NCI-H460 (cell line): ENCODE data around the gene CMYA5. TPM values are rescaled to one million over a fixed set of nuclear protein-coding genes. Genes with fewer than 3 reads are reported as not detected.

Experiments
- DNase-seq: peaks from one replicate; pipeline ENCODE4 v3.0.0-alpha.2; 2016; ENCODE audit warnings: low read depth; ENCODE audit errors: extremely low read depth
- total RNA-seq: library from RNA; depleted of rRNA; stranded (reverse); fragments of >200 nt; shearing (Covaris generic); gene quantifications from 2 replicates; pipeline ENCODE4 v1.2.3, GENCODE V29; 2014

The CMYA5 gene
- total RNA-seq, 1 experiment from 2014 or later, result 0.42 TPM

DNA sequence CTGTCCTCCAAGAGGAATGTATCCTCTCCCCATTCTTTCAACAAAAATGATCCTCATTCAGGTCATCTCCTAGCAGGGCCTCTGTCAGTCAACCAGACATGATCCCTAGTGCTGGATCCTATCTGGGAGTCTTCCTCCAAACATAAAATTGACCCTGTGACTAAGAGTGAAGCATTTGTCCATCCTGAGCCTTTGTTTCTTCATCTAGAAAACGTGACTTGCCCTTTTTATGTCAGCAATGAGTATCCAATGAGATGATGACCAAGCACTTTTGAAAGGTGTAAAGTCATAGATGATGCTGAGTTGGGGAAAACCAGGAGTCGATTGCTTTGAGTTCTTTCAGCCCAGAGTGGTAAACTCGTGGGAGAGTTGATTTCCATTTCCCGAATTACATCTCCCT is 143.3 kb downstream of the CMYA5 start:
- no peak for DNase-seq

DNA sequence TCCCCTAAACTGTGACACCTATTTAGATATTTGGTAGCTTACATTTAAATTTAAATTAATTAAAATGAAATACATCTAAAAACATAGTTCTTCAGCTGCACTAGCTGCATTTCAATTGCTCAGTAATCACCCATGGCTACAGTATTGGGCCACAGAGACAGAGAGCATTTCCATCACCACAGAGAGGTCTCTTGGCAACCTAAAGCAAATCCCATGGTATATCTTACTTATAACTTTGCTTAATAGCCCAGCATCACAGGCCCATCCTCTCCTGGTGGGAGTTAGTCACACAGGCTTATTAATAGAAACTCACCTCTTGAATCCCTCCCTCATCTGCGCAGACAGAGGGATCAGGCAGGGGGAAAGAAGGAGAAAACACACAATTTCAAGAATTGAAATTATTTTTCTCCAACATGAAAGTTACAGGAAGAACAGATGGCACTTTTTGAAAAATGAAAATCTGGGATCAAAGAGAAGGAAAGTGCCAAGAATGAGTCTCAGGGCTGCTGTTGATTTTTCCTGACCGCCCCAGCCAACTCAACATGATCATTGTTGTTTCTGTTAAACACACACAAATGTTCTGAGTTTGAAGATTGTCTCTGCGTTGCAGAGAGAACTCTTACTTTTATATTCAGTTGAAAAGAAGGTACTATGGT is 144.6 kb downstream of the CMYA5 start:
- no peak for DNase-seq

DNA sequence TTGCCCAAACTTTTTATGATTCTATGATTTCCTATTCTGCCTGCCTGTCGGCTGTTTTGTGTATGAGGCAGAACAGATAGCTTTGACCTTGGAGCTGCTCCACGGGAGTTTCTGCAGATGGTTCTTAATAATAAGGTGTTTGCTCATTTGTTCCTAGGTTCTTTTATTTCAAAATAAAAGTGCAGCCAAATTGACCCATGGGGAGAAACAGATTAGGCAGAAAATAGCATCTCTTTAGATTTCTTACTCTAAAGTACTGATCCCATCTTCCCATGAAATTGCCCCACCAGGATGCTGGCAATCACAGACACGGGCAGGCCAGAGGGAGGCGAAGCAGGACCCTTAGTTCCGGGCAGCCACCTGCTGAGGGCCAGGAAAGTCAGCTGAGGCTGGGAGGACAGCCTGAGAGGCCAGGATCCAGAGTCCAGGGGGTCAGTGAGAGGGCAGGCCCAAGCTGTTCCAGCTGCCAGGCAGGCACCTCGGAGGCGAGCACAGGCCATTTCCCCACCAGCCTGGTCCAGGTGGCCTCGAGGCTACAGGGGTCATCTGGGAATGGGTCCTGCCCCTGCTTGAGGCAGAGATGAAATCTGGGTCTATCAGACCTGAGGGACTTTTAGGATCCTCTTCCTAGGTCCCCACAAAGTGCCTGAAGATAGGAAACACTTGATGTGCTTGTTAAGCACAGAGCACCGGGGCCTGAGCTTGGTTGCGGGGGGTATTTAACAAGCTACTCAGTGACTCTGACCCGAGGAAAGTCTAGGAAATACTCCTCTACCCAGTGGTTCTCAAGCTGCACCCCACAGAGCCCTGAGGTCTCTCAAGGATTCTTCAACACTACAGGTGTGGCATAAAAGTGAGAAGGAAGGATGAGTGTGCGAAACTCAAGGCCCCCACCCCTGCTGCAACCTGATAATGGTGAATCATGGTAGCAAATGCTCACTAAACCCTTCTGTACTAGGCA is 145.4 kb downstream of the CMYA5 start:
- no peak for DNase-seq

GRCh38 chr5:79837761-79838551 is 148.3 kb downstream of the CMYA5 start:
- DNase-seq, result no peak

- DNase-seq, result no peak
These were observed 150.7 kb downstream of the CMYA5 start for GRCh38 chr5:79840084-79840990.

- no peak for DNase-seq
These were observed 151.5 kb downstream of the CMYA5 start for GRCh38 chr5:79841172-79841571.

GRCh38 chr5:79842006-79842881 is 152.6 kb downstream of the CMYA5 start:
- DNase-seq, result no peak

DNA sequence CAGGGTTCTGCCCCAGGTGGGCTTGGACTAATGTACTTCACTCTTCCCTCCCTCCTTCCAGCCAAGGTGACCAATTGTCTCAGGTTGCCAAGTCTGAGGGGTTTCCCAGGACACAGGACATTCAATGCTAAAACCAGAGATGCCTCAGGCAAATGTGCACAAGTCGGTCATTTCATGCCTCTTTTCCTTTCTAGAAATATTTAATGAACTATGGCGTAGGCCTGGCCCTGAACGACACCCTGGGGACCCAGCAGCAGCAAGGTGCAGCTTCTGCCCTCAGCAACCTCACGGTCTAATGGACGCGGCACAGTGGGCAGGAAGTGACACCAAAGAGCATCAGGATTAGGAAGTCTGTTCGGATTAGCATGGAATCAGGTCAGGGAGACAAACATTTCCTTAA is 153.4 kb downstream of the CMYA5 start:
- DNase-seq, result no peak

GRCh38 chr5:79843450-79844388 is 154.1 kb downstream of the CMYA5 start:
- no peak for DNase-seq

- DNase-seq, result no peak
These were observed 154.9 kb downstream of the CMYA5 start for GRCh38 chr5:79844571-79844970.

- DNase-seq, result no peak
These were observed 156.0 kb downstream of the CMYA5 start for GRCh38 chr5:79845448-79846197.

- DNase-seq, result no peak
These were observed 156.5 kb downstream of the CMYA5 start for GRCh38 chr5:79846198-79846521.

- DNase-seq, result no peak
These were observed 157.9 kb downstream of the CMYA5 start for GRCh38 chr5:79847561-79847960.

- DNase-seq, result no peak
These were observed 159.4 kb downstream of the CMYA5 start for GRCh38 chr5:79849061-79849460.
